ENCODE measurements around the gene HYDIN.
"Not testable (repeated sequence)": the region's sequence is repeated elsewhere in the genome, so short reads cannot be mapped to it uniquely, and the experiment has no call there.

- not testable (repeated sequence) for TF ChIP-seq POLR2A, POLR2AphosphoS5 (IDR thresholded peaks at IDR 0.05; ENCODE audit: low read depth, low read length)
These were observed 160.7 kb downstream of the HYDIN start for GRCh38 chr16:71069842-71070241.

Measured in GM12891 (cell line).